ENCODE measurements around the gene PLXNC1.

Gene PLXNC1

GRCh38 chr12:94318181-94318580 lies 169.8 kb downstream of the PLXNC1 start:
- peaks cover 5% of the 10 kb centered on the region for H3K36me3 ChIP-seq (ENCODE audit: control insufficient read depth, insufficient read depth, low read length)
- no peak overlapping the region for H3K9ac ChIP-seq (ENCODE audit: low read length)
- H3K27me3 ChIP-seq (ENCODE audit: control insufficient read depth, insufficient read depth, low read length): no peaks in the 10 kb centered on the region
- no peak overlapping the region for H3K27ac ChIP-seq (ENCODE audit: low read depth, low read length)
- no peak overlapping the region for H3K4me3 ChIP-seq (ENCODE audit: low read length)
- H3K4me1 ChIP-seq (ENCODE audit: control insufficient read depth, insufficient read depth, low read length): no peaks in the 10 kb centered on the region

GRCh38 chr12:94320109-94320508 lies 171.7 kb downstream of the PLXNC1 start:
- Histone ChIP-seq H3K4me1 (ENCODE audit: control insufficient read depth, insufficient read depth, low read length) (no peaks in the 10 kb centered on the region), H3K4me3 (ENCODE audit: low read length) (no peak overlapping the region), H3K9ac (ENCODE audit: low read length) (no peak overlapping the region), H3K36me3 (ENCODE audit: control insufficient read depth, insufficient read depth, low read length) (peaks cover 9% of the 10 kb centered on the region), H3K27ac (ENCODE audit: low read depth, low read length) (no peak overlapping the region), H3K27me3 (ENCODE audit: control insufficient read depth, insufficient read depth, low read length) (no peaks in the 10 kb centered on the region)

- no peaks in the 10 kb centered on the region for H3K4me1 ChIP-seq (ENCODE audit: control insufficient read depth, insufficient read depth, low read length)
- H3K27me3 ChIP-seq (ENCODE audit: control insufficient read depth, insufficient read depth, low read length): no peaks in the 10 kb centered on the region
- H3K27ac ChIP-seq (ENCODE audit: low read depth, low read length): no peak overlapping the region
- H3K36me3 ChIP-seq (ENCODE audit: control insufficient read depth, insufficient read depth, low read length): peaks cover 9% of the 10 kb centered on the region
- no peak overlapping the region for H3K9ac ChIP-seq (ENCODE audit: low read length)
- no peak overlapping the region for H3K4me3 ChIP-seq (ENCODE audit: low read length)
These were observed 174.0 kb downstream of the PLXNC1 start for GRCh38 chr12:94322346-94322745.

GRCh38 chr12:94326234-94326633 lies 177.9 kb downstream of the PLXNC1 start:
- Histone ChIP-seq H3K9ac (ENCODE audit: low read length) (no peak overlapping the region), H3K4me3 (ENCODE audit: low read length) (no peak overlapping the region), H3K27ac (ENCODE audit: low read depth, low read length) (no peak overlapping the region), H3K4me1 (ENCODE audit: control insufficient read depth, insufficient read depth, low read length) (no peaks in the 10 kb centered on the region), H3K27me3 (ENCODE audit: control insufficient read depth, insufficient read depth, low read length) (no peaks in the 10 kb centered on the region), H3K36me3 (ENCODE audit: control insufficient read depth, insufficient read depth, low read length) (peaks cover 9% of the 10 kb centered on the region)

GRCh38 chr12:94326727-94327126 lies 178.3 kb downstream of the PLXNC1 start:
- peaks cover 9% of the 10 kb centered on the region for H3K36me3 ChIP-seq (ENCODE audit: control insufficient read depth, insufficient read depth, low read length)
- no peak overlapping the region for H3K9ac ChIP-seq (ENCODE audit: low read length)
- no peak overlapping the region for H3K4me3 ChIP-seq (ENCODE audit: low read length)
- no peak overlapping the region for H3K27ac ChIP-seq (ENCODE audit: low read depth, low read length)
- H3K27me3 ChIP-seq (ENCODE audit: control insufficient read depth, insufficient read depth, low read length): no peaks in the 10 kb centered on the region
- no peaks in the 10 kb centered on the region for H3K4me1 ChIP-seq (ENCODE audit: control insufficient read depth, insufficient read depth, low read length)

- H3K36me3 ChIP-seq (ENCODE audit: control insufficient read depth, insufficient read depth, low read length): peaks cover 7% of the 10 kb centered on the region
These were observed 179.4 kb downstream of the PLXNC1 start for GRCh38 chr12:94327809-94328208.

GRCh38 chr12:94329366-94329765 lies 181.0 kb downstream of the PLXNC1 start:
- Histone ChIP-seq H3K27ac (ENCODE audit: low read depth, low read length) (no peak overlapping the region), H3K36me3 (ENCODE audit: control insufficient read depth, insufficient read depth, low read length) (no peaks in the 10 kb centered on the region), H3K4me3 (ENCODE audit: low read length) (no peak overlapping the region), H3K27me3 (ENCODE audit: control insufficient read depth, insufficient read depth, low read length) (no peaks in the 10 kb centered on the region), H3K4me1 (ENCODE audit: control insufficient read depth, insufficient read depth, low read length) (no peaks in the 10 kb centered on the region), H3K9ac (ENCODE audit: low read length) (no peak overlapping the region)

More at GRCh38 chr12:94327809-94328208, 179.4 kb downstream of the PLXNC1 start:
- Histone ChIP-seq H3K9ac (ENCODE audit: low read length) (no peak overlapping the region), H3K4me1 (ENCODE audit: control insufficient read depth, insufficient read depth, low read length) (no peaks in the 10 kb centered on the region), H3K4me3 (ENCODE audit: low read length) (no peak overlapping the region), H3K27me3 (ENCODE audit: control insufficient read depth, insufficient read depth, low read length) (no peaks in the 10 kb centered on the region), H3K27ac (ENCODE audit: low read depth, low read length) (no peak overlapping the region)

- Histone ChIP-seq H3K4me3 (ENCODE audit: low read length) (no peak overlapping the region), H3K27ac (ENCODE audit: low read depth, low read length) (no peak overlapping the region), H3K27me3 (ENCODE audit: control insufficient read depth, insufficient read depth, low read length) (no peaks in the 10 kb centered on the region)
These were observed 185.0 kb downstream of the PLXNC1 start for GRCh38 chr12:94333396-94333795.

GRCh38 chr12:94336211-94336925 lies 188.0 kb downstream of the PLXNC1 start:
- Histone ChIP-seq H3K4me1 (ENCODE audit: control insufficient read depth, insufficient read depth, low read length) (no peaks in the 10 kb centered on the region), H3K4me3 (ENCODE audit: low read length) (no peak overlapping the region), H3K36me3 (ENCODE audit: control insufficient read depth, insufficient read depth, low read length) (no peaks in the 10 kb centered on the region), H3K27ac (ENCODE audit: low read depth, low read length) (no peak overlapping the region), H3K27me3 (ENCODE audit: control insufficient read depth, insufficient read depth, low read length) (no peaks in the 10 kb centered on the region), H3K9ac (ENCODE audit: low read length) (no peak overlapping the region)

More at GRCh38 chr12:94333396-94333795, 185.0 kb downstream of the PLXNC1 start:
- Histone ChIP-seq H3K36me3 (ENCODE audit: control insufficient read depth, insufficient read depth, low read length) (no peaks in the 10 kb centered on the region), H3K4me1 (ENCODE audit: control insufficient read depth, insufficient read depth, low read length) (no peaks in the 10 kb centered on the region), H3K9ac (ENCODE audit: low read length) (no peak overlapping the region)

GRCh38 chr12:94338006-94338794 lies 189.8 kb downstream of the PLXNC1 start:
- no peak overlapping the region for H3K9ac ChIP-seq (ENCODE audit: low read length)
- H3K4me3 ChIP-seq (ENCODE audit: low read length): no peak overlapping the region
- no peak overlapping the region for H3K27ac ChIP-seq (ENCODE audit: low read depth, low read length)
- H3K36me3 ChIP-seq (ENCODE audit: control insufficient read depth, insufficient read depth, low read length): no peaks in the 10 kb centered on the region
- no peaks in the 10 kb centered on the region for H3K4me1 ChIP-seq (ENCODE audit: control insufficient read depth, insufficient read depth, low read length)
- no peaks in the 10 kb centered on the region for H3K27me3 ChIP-seq (ENCODE audit: control insufficient read depth, insufficient read depth, low read length)

GRCh38 chr12:94340573-94340972 lies 192.2 kb downstream of the PLXNC1 start:
- Histone ChIP-seq H3K36me3 (ENCODE audit: control insufficient read depth, insufficient read depth, low read length) (no peaks in the 10 kb centered on the region), H3K4me3 (ENCODE audit: low read length) (no peak overlapping the region), H3K9ac (ENCODE audit: low read length) (no peak overlapping the region), H3K4me1 (ENCODE audit: control insufficient read depth, insufficient read depth, low read length) (no peaks in the 10 kb centered on the region), H3K27me3 (ENCODE audit: control insufficient read depth, insufficient read depth, low read length) (no peaks in the 10 kb centered on the region), H3K27ac (ENCODE audit: low read depth, low read length) (no peak overlapping the region)

- Histone ChIP-seq H3K27ac (ENCODE audit: low read depth, low read length) (no peak overlapping the region), H3K36me3 (ENCODE audit: control insufficient read depth, insufficient read depth, low read length) (peaks cover 10% of the 10 kb centered on the region), H3K27me3 (ENCODE audit: control insufficient read depth, insufficient read depth, low read length) (no peaks in the 10 kb centered on the region), H3K4me3 (ENCODE audit: low read length) (no peak overlapping the region), H3K4me1 (ENCODE audit: control insufficient read depth, insufficient read depth, low read length) (no peaks in the 10 kb centered on the region), H3K9ac (ENCODE audit: low read length) (no peak overlapping the region)
These were observed 204.8 kb downstream of the PLXNC1 start for GRCh38 chr12:94353130-94353529.

Data from rectal smooth muscle tissue (tissue), 1 donor.